Body of pancreas (tissue), 4 donors: ENCODE data around the gene PYGO2. TPM values are rescaled to one million over a fixed set of nuclear protein-coding genes. Genes with fewer than 3 reads are reported as not detected.

Experiments
- ATAC-seq: fragments of 150-250 bp; one replicate; pipeline ENCODE4 v1.9.1; 2016
- DNase-seq, 4 donors: peaks; one replicate each; pipeline ENCODE4 v3.0.0-alpha.2; 2019
- H3K27ac ChIP-seq, 4 donors: fragments of 200-600 bp; sonication (generic); 1 replicate in 3 of 4; 2 replicates in 1 of 4; pipeline versions ENCODE4 v1.5.1 to v1.6.1; 2016 to 2019; ENCODE audit warnings: mild to moderate bottlenecking in 1 of 4, mixed read lengths in 1 of 4, moderate library complexity in 1 of 4
- H3K27me3 ChIP-seq, 2 donors: fragments of 200-600 bp; sonication (generic); one replicate each; pipeline ENCODE4 v1.6.0; 2016; ENCODE audit warnings: mild to moderate bottlenecking in 1 of 2
- H3K36me3 ChIP-seq, 2 donors: fragments of 200-600 bp; sonication (generic); replicated peaks in 1 of 2; 2 replicates each; pipeline ENCODE4 v1.5.1; 2016; ENCODE audit warnings: low read depth in 2 of 2; ENCODE audit not compliant: insufficient read depth in 1 of 2
- H3K4me1 ChIP-seq: fragments of 200-600 bp; sonication (generic); one replicate; pipeline ENCODE4 v1.6.0; 2016
- H3K4me3 ChIP-seq, 2 donors: fragments of 200-600 bp; sonication (generic); 1 replicate in 1 of 2; 2 replicates in 1 of 2; pipeline ENCODE4 v1.5.1; 2016 to 2019
- H3K9me3 ChIP-seq, 3 donors: fragments of 200-600 bp; sonication (generic); 1 replicate in 2 of 3; 2 replicates in 1 of 3; pipeline ENCODE4 v1.5.1; 2016
- POLR2A ChIP-seq, 3 donors: fragments of 450-650 bp; IDR thresholded peaks; one replicate each; pipeline ENCODE4 v1.6.1; 2016; ENCODE audit warnings: antibody characterized with exemption in 3 of 3, mild to moderate bottlenecking in 2 of 3
- WGBS, 2 donors: methylation state at CpG; one replicate each; pipeline ENCODE4 v1.1.5; 2017; 5-methylcytosine and 5-hydroxymethylcytosine counted together
- intact Hi-C: fragments of 100-400 bp; cut with DNase I; formaldehyde crosslinking; loops from one replicate; pipeline ENCODE4 v1.15.1; 2023
- total RNA-seq, 2 donors: library from RNA; depleted of rRNA; stranded (reverse); fragments of >200 nt; gene quantifications; one replicate each; pipeline ENCODE4 v1.1.0, GENCODE V29; 2016
- TF ChIP-seq, protein P1 (sequence below), 7 experiments: fragments of 450-650 bp in 4 of 7; fragments of 200-600 bp in 3 of 7; sonication (generic) in 3 of 7; IDR thresholded peaks; one replicate each; pipeline ENCODE4 v1.5.1; 2016 to 2019; ENCODE audit warnings: antibody characterized with exemption in 7 of 7

PYGO2 gene
- total RNA-seq, 2 donors from 2014 or later: 10.9 to 15.2 TPM

DNA sequence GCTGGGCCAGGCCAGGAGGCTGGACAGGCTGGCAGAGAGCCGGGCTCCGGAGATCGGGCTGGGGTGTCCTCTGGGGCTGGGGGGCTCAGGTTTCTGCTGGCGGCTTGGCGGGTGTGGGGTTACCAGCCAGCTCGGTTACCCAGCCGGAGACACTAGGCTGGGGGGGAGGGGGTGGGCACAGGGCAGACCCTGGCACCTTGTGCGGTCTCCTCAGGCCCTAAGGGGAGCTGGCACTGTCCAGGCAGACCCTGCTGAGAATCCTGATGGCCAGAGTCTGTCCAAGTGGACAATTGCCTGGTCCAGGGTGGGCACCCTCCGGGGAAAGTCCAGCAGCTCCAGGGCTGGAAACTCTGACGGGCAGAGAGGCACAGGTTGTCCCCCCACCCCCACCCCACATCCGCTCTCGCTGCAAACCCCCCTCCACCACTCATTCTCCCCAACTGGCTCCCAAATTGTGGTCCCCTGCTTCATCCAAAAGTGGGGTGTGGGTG is 47.7 kb upstream of the PYGO2 start:
- intact Hi-C loops: no loop called here
- Histone ChIP-seq H3K27ac (peak overlapping the region in 3 of 4 donors; percentile 95 to 100 (median 100)), H3K9me3 (no peaks in the 10 kb centered on the region), H3K27me3 (no peaks in the 10 kb centered on the region), H3K4me3 (no peak overlapping the region), H3K4me1 (peaks cover 97% of the 10 kb centered on the region), H3K36me3 (no peaks in the 10 kb centered on the region)
- WGBS, 2 donors: 90% methylated on average over 3 to 9 of the region's 12 CpGs
- ATAC-seq: no peak
- DNase-seq: no peak
- TF ChIP-seq, protein P1, sequence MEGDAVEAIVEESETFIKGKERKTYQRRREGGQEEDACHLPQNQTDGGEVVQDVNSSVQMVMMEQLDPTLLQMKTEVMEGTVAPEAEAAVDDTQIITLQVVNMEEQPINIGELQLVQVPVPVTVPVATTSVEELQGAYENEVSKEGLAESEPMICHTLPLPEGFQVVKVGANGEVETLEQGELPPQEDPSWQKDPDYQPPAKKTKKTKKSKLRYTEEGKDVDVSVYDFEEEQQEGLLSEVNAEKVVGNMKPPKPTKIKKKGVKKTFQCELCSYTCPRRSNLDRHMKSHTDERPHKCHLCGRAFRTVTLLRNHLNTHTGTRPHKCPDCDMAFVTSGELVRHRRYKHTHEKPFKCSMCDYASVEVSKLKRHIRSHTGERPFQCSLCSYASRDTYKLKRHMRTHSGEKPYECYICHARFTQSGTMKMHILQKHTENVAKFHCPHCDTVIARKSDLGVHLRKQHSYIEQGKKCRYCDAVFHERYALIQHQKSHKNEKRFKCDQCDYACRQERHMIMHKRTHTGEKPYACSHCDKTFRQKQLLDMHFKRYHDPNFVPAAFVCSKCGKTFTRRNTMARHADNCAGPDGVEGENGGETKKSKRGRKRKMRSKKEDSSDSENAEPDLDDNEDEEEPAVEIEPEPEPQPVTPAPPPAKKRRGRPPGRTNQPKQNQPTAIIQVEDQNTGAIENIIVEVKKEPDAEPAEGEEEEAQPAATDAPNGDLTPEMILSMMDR (IDR thresholded peaks at IDR 0.05): no peak
- TF ChIP-seq POLR2A (IDR thresholded peaks at IDR 0.05): no peak

DNA sequence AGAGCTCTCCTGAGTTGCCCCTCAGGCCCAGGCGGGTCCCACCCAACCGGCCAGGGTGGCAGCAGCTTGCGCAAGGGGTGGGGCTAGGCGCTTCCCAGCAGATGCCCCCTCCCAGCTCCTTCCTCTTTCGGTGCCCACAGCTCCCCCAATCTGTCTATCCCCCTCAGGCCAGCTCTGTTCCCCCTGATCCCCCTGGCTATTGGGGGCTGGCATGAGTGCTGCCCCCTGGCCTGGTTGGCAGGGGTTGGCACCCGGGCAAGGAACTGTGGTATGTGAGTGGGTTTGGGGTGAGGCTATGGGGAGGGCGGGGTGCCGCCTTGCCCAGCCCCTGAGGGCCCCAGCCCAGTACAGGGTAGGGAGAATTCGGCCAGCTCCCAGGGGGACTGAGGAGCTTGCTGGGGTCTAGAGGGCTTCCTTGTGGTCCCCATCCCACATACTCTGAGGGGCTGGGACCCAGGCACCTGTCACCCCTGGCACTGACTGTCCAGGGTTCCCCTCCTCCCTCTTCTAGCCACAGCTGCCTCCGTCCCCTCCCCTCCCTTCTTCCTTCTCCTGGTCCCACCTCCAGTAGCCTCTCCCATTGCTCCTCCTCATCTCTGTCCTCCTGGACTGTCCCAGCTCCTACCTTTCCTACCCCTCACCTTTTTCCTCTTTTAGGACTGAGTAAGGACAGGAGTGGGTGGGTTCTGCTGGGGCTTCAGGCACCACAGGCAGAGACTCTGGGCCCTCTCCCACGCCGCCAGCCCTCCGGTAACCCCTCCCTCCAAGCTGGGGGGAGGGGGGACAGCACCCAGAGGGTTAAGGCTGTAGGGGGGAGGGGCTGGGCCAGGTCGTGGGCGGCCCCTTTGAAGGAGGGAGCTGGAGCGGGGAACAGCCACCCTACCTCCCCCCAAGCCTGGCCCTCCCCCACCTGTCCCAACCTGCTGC is 46.7 kb upstream of the PYGO2 start:
- ATAC-seq: no peak
- Histone ChIP-seq H3K27me3 (no peaks in the 10 kb centered on the region), H3K9me3 (no peaks in the 10 kb centered on the region), H3K36me3 (no peaks in the 10 kb centered on the region), H3K4me3 (no peak overlapping the region), H3K27ac (peak overlapping the region; percentile 57 to 100 (median 98)), H3K4me1 (peaks cover 92% of the 10 kb centered on the region)
- no peak for DNase-seq
- TF ChIP-seq, protein P1 (IDR thresholded peaks at IDR 0.05): no peak
- TF ChIP-seq POLR2A (IDR thresholded peaks at IDR 0.05): no peak
- intact Hi-C loops: no loop called here
- WGBS, 2 donors: 43 to 57% methylated on average over 10 to 16 of the region's 16 CpGs

DNA sequence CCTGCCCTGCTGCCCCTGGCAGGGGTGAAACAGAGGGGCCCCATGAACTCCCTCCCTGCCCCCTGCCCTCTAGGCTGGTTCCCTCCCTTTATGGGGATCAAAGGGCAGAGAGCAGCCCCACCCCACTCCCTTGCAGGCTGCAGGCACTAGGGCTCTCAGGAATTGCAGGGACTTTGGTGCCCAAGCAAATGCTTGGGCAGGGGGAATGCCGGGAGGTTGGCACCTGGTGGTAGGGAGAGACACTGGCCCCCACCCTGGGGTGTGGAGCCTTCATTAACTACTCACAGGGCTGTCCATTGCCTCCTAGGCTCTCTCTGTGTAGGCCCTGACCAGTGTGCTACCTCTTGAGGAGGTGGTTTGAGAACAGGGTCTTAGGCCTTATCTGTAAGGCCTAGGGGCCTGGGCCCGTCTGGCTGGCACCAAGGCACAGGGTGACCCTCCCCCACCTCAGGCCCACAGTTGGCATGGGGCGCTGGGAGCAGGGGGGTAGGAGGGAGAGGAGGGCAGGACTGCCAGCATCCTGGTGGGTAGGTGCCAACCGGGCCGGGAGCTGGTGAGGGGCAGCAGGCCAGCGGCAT is 45.8 kb upstream of the PYGO2 start:
- Histone ChIP-seq H3K4me3 (no peak overlapping the region), H3K36me3 (no peaks in the 10 kb centered on the region), H3K4me1 (peaks cover 83% of the 10 kb centered on the region), H3K27ac (peak overlapping the region; percentile 57 to 100 (median 98)), H3K9me3 (no peaks in the 10 kb centered on the region), H3K27me3 (no peaks in the 10 kb centered on the region)
- peak; percentile 72 to 88 (median 78) for DNase-seq
- ATAC-seq: no peak
- WGBS, 2 donors: 3 to 8% methylated on average over 4 to 6 of the region's 6 CpGs
- intact Hi-C loops: no loop called here
- TF ChIP-seq POLR2A (IDR thresholded peaks at IDR 0.05): no peak
- TF ChIP-seq, protein P1 (IDR thresholded peaks at IDR 0.05): no peak

DNA sequence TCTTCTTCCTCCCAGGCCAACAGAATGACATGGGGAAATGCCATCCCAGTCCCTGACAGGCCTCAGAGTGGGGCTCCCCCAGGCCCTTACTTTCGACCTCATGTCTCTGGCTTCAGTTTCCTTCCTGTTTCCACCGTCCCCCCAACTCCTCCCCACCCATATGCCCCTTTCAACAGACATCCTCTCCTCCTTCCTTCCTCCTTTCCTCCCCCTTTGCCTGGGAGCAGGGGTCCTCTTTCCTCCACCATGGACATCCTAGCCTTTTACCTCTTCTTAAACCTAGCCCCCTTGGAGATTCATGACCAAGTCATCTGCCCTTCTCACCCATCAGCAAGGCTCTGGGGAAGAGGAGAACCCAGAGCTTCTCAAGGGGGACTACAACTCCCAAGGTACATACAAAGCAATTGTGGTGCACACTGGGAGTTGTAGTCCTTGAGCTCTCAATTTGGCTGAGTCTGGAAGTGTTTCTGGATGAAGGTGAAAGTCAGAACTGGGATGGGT is 45.1 kb upstream of the PYGO2 start:
- WGBS, 2 donors: 45 to 56% methylated on average over 2 of the region's 2 CpGs
- DNase-seq: peak in 1 of 4 donors; percentile 48
- intact Hi-C loops: no loop called here
- H3K9me3 ChIP-seq: no peaks in the 10 kb centered on the region
- TF ChIP-seq, protein P1 (IDR thresholded peaks at IDR 0.05): no peak
- no peak for TF ChIP-seq POLR2A (IDR thresholded peaks at IDR 0.05)
- no peak for ATAC-seq
- H3K4me1 ChIP-seq: peaks cover 76% of the 10 kb centered on the region
- peak overlapping the region; percentile 90 to 100 (median 98) for H3K27ac ChIP-seq
- no peak overlapping the region for H3K4me3 ChIP-seq
- no peaks in the 10 kb centered on the region for H3K36me3 ChIP-seq
- no peaks in the 10 kb centered on the region for H3K27me3 ChIP-seq
